Measurements from ENCODE around the gene AMZ1. TPM values are rescaled to one million over a fixed set of nuclear protein-coding genes. Genes with fewer than 3 reads are reported as not detected.

Gene AMZ1
- total RNA-seq, 4 donors from 2014 or later, result 0.35 to 4.6 (median 4.4) TPM; not detected in 1

- Histone ChIP-seq H3K27me3 (no peaks in the 10 kb centered on the region), H3K9me3 (no peaks in the 10 kb centered on the region), H3K36me3 (no peaks in the 10 kb centered on the region), H3K4me1 (peaks cover 18 to 32% of the 10 kb centered on the region in 2 donors), H3K4me3 (peak overlapping the region in 1 of 2 donors; percentile 18), H3K27ac (peak overlapping the region; percentile 89 to 96)
- intact Hi-C loops (cut with DNase I; ENCODE audit: low total_unique reads), result no loop called here
- DNase-seq, result no peak
- no peak for TF ChIP-seq POLR2A (IDR thresholded peaks at IDR 0.05)
- no peak for TF ChIP-seq CTCF (IDR thresholded peaks at IDR 0.05)
Measured at GRCh38 chr7:2758673-2759616, 70.9 kb downstream of the AMZ1 start.

- Histone ChIP-seq H3K36me3 (no peaks in the 10 kb centered on the region), H3K27me3 (no peaks in the 10 kb centered on the region), H3K9me3 (no peaks in the 10 kb centered on the region), H3K4me3 (no peak overlapping the region), H3K27ac (peak overlapping the region; percentile 89 to 96), H3K4me1 (peaks cover 18 to 32% of the 10 kb centered on the region in 2 donors)
- intact Hi-C loops (cut with DNase I; ENCODE audit: low total_unique reads), result no loop called here
- TF ChIP-seq POLR2A (IDR thresholded peaks at IDR 0.05), result no peak
- TF ChIP-seq CTCF (IDR thresholded peaks at IDR 0.05), result no peak
- DNase-seq, result no peak
Measured at GRCh38 chr7:2759736-2760097, 71.7 kb downstream of the AMZ1 start.

GRCh38 chr7:2760098-2760889 is 72.3 kb downstream of the AMZ1 start:
- TF ChIP-seq CTCF (IDR thresholded peaks at IDR 0.05), result peak in 3 of 4 experiments; percentile 10 to 43 (median 34)
- no peak for TF ChIP-seq POLR2A (IDR thresholded peaks at IDR 0.05)
- H3K4me1 ChIP-seq, result peaks cover 18 to 32% of the 10 kb centered on the region in 2 donors
- intact Hi-C loops (cut with DNase I; ENCODE audit: low total_unique reads), result no loop called here
- no peaks in the 10 kb centered on the region for H3K27me3 ChIP-seq
- peak; percentile 62 to 72 for DNase-seq
- peak overlapping the region; percentile 89 to 96 for H3K27ac ChIP-seq
- H3K36me3 ChIP-seq, result no peaks in the 10 kb centered on the region
- no peaks in the 10 kb centered on the region for H3K9me3 ChIP-seq
- no peak overlapping the region for H3K4me3 ChIP-seq

- Histone ChIP-seq H3K36me3 (no peaks in the 10 kb centered on the region), H3K4me1 (peaks cover 18 to 32% of the 10 kb centered on the region in 2 donors), H3K4me3 (no peak overlapping the region), H3K9me3 (no peaks in the 10 kb centered on the region), H3K27ac (peak overlapping the region; percentile 89 to 96), H3K27me3 (no peaks in the 10 kb centered on the region)
- intact Hi-C loops (cut with DNase I; ENCODE audit: low total_unique reads), result no loop called here
- TF ChIP-seq POLR2A (IDR thresholded peaks at IDR 0.05), result no peak
- TF ChIP-seq CTCF (IDR thresholded peaks at IDR 0.05), result no peak
- no peak for DNase-seq
Measured at GRCh38 chr7:2761131-2761624, 73.2 kb downstream of the AMZ1 start.
